Panc1 (cell line): ENCODE measurements around the gene PLAAT5.

ENCODE experiments used
- CTCF ChIP-seq: fragments of 450-650 bp; IDR thresholded peaks from 2 replicates; pipeline ENCODE4 v1.5.1; 2017; ENCODE audit warnings: mild to moderate bottlenecking
- TCF7L2 ChIP-seq: IDR thresholded peaks from 2 replicates; pipeline ENCODE4 v1.6.1; 2011; ENCODE audit warnings: mild to moderate bottlenecking, low read depth, low read length, inconsistent platforms

- TF ChIP-seq TCF7L2, result no peak
- no peak for TF ChIP-seq CTCF
Observed at GRCh38 chr11:63480039-63480438, 10.9 kb downstream of the PLAAT5 start.
